Stimulated activated naive B cell treated with anti-CD40 and anti-IgM and Interleukin-4, amounts not matched to agents 10 μg/mL and 1 μg/mL and 100 μg/mL, for 72 hours (primary cell): Measurements from ENCODE around the gene ANO5.

ENCODE experiments used
- ATAC-seq, 2 donors: fragments of 150-1000 bp; cut with Tn5 transposase; replicated peaks; 2 replicates each; pipeline ENCODE4 v1.10.0; 2021; ENCODE audit warnings: moderate library complexity in 1 of 2
- DNase-seq: peaks from one replicate; pipeline ENCODE4 v3.0.0; 2021
- H3K27ac Mint-ChIP-seq: one replicate; pipeline ENCODE4 v1.8.0; 2022; ENCODE audit warnings: mild to moderate bottlenecking, mixed read lengths
- H3K27me3 Mint-ChIP-seq, 2 donors: one replicate each; pipeline ENCODE4 v1.8.0; 2022; ENCODE audit warnings: mixed read lengths in 2 of 2
- H3K36me3 Mint-ChIP-seq, 2 donors: one replicate each; pipeline ENCODE4 v1.8.0; 2022; ENCODE audit warnings: mixed read lengths in 2 of 2, mild to moderate bottlenecking in 1 of 2
- H3K4me1 Mint-ChIP-seq, 2 donors: one replicate each; pipeline ENCODE4 v1.8.0; 2022; ENCODE audit warnings: mixed read lengths in 2 of 2, mild to moderate bottlenecking in 1 of 2
- H3K4me3 Mint-ChIP-seq, 2 donors: one replicate each; pipeline ENCODE4 v1.8.0; 2022; ENCODE audit warnings: mild to moderate bottlenecking in 2 of 2, mixed read lengths in 2 of 2, moderate library complexity in 1 of 2
- H3K9me3 Mint-ChIP-seq, 2 donors: one replicate each; pipeline ENCODE4 v1.8.0; 2022; ENCODE audit warnings: mixed read lengths in 2 of 2, mild to moderate bottlenecking in 1 of 2

ANO5 gene

GRCh38 chr11:22190827-22191463 is 1.9 kb upstream of the ANO5 start:
- H3K27ac Mint-ChIP-seq = no peak overlapping the region
- H3K4me3 Mint-ChIP-seq = no peak overlapping the region
- H3K27me3 Mint-ChIP-seq = peaks cover 36 to 58% of the 10 kb centered on the region in 2 donors
- ATAC-seq (peak; percentile 73), DNase-seq (peak; percentile 0)
- peaks cover 0 to 9% of the 10 kb centered on the region in 2 donors for H3K9me3 Mint-ChIP-seq
- H3K4me1 Mint-ChIP-seq = peaks cover 15 to 32% of the 10 kb centered on the region in 2 donors
- peaks cover 0 to 2% of the 10 kb centered on the region in 2 donors for H3K36me3 Mint-ChIP-seq

- H3K4me3 Mint-ChIP-seq = peak overlapping the region; percentile 75 to 78
- peaks cover 0 to 2% of the 10 kb centered on the region in 2 donors for H3K36me3 Mint-ChIP-seq
- peaks cover 36 to 51% of the 10 kb centered on the region in 2 donors for H3K27me3 Mint-ChIP-seq
- peak overlapping the region; percentile 51 for H3K27ac Mint-ChIP-seq
- DNase-seq = no peak
- peaks cover 0 to 8% of the 10 kb centered on the region in 2 donors for H3K9me3 Mint-ChIP-seq
- peaks cover 15 to 32% of the 10 kb centered on the region in 2 donors for H3K4me1 Mint-ChIP-seq
- ATAC-seq = no peak
Observed at GRCh38 chr11:22192289-22192641, 620 bp upstream of the ANO5 start.

- peaks cover 36 to 43% of the 10 kb centered on the region in 2 donors for H3K27me3 Mint-ChIP-seq
- peak overlapping the region; percentile 75 to 78 for H3K4me3 Mint-ChIP-seq
- ATAC-seq = peak; percentile 21 to 24
Observed at GRCh38 chr11:22193348-22194051, 615 bp downstream of the ANO5 start.

GRCh38 chr11:22194306-22194705 is 1.4 kb downstream of the ANO5 start:
- Mint-ChIP-seq H3K9me3 (peaks cover 0 to 3% of the 10 kb centered on the region in 2 donors), H3K36me3 (peaks cover 0 to 2% of the 10 kb centered on the region in 2 donors), H3K27me3 (peaks cover 36 to 38% of the 10 kb centered on the region in 2 donors), H3K27ac (no peak overlapping the region), H3K4me3 (no peak overlapping the region), H3K4me1 (peaks cover 15 to 32% of the 10 kb centered on the region in 2 donors)
- DNase-seq = no peak
- ATAC-seq = no peak

More at GRCh38 chr11:22193348-22194051, 615 bp downstream of the ANO5 start:
- Mint-ChIP-seq H3K36me3 (peaks cover 0 to 2% of the 10 kb centered on the region in 2 donors), H3K9me3 (peaks cover 0 to 3% of the 10 kb centered on the region in 2 donors), H3K4me1 (peaks cover 15 to 32% of the 10 kb centered on the region in 2 donors), H3K27ac (no peak overlapping the region)
- DNase-seq = no peak

GRCh38 chr11:22194907-22195306 is 2.0 kb downstream of the ANO5 start:
- Mint-ChIP-seq H3K27me3 (peaks cover 36 to 38% of the 10 kb centered on the region in 2 donors), H3K36me3 (peaks cover 0 to 2% of the 10 kb centered on the region in 2 donors), H3K4me3 (no peak overlapping the region), H3K9me3 (peaks cover 0 to 3% of the 10 kb centered on the region in 2 donors), H3K4me1 (peaks cover 15 to 32% of the 10 kb centered on the region in 2 donors), H3K27ac (no peak overlapping the region)
- no peak for DNase-seq
- ATAC-seq = no peak

GRCh38 chr11:22197139-22198005 is 4.5 kb downstream of the ANO5 start:
- Mint-ChIP-seq H3K9me3 (no peaks in the 10 kb centered on the region), H3K27ac (no peak overlapping the region), H3K4me3 (no peak overlapping the region), H3K4me1 (peaks cover 12 to 16% of the 10 kb centered on the region in 2 donors), H3K36me3 (no peaks in the 10 kb centered on the region), H3K27me3 (peaks cover 23 to 24% of the 10 kb centered on the region in 2 donors)
- no peak for DNase-seq
- no peak for ATAC-seq

GRCh38 chr11:22199243-22199642 is 6.4 kb downstream of the ANO5 start:
- no peak overlapping the region for H3K4me3 Mint-ChIP-seq
- DNase-seq = no peak
- H3K9me3 Mint-ChIP-seq = no peaks in the 10 kb centered on the region
- H3K27ac Mint-ChIP-seq = no peak overlapping the region
- H3K36me3 Mint-ChIP-seq = no peaks in the 10 kb centered on the region
- ATAC-seq = no peak
- H3K27me3 Mint-ChIP-seq = peaks cover 6 to 7% of the 10 kb centered on the region in 2 donors
- no peaks in the 10 kb centered on the region for H3K4me1 Mint-ChIP-seq

- ATAC-seq (no peak), DNase-seq (no peak)
- no peak overlapping the region for H3K27ac Mint-ChIP-seq
- H3K36me3 Mint-ChIP-seq = no peaks in the 10 kb centered on the region
- no peaks in the 10 kb centered on the region for H3K4me1 Mint-ChIP-seq
- H3K9me3 Mint-ChIP-seq = no peaks in the 10 kb centered on the region
- no peaks in the 10 kb centered on the region for H3K27me3 Mint-ChIP-seq
- H3K4me3 Mint-ChIP-seq = no peak overlapping the region
Observed at GRCh38 chr11:22203281-22203680, 10.4 kb downstream of the ANO5 start.

- no peak overlapping the region for H3K27ac Mint-ChIP-seq
- no peaks in the 10 kb centered on the region for H3K27me3 Mint-ChIP-seq
- no peaks in the 10 kb centered on the region for H3K4me1 Mint-ChIP-seq
- H3K36me3 Mint-ChIP-seq = no peaks in the 10 kb centered on the region
- ATAC-seq (no peak), DNase-seq (no peak)
- no peaks in the 10 kb centered on the region for H3K9me3 Mint-ChIP-seq
- no peak overlapping the region for H3K4me3 Mint-ChIP-seq
Observed at GRCh38 chr11:22207162-22207561, 14.3 kb downstream of the ANO5 start.

GRCh38 chr11:22208151-22208858 is 15.4 kb downstream of the ANO5 start:
- Mint-ChIP-seq H3K27ac (no peak overlapping the region), H3K9me3 (no peaks in the 10 kb centered on the region), H3K4me1 (no peaks in the 10 kb centered on the region), H3K36me3 (no peaks in the 10 kb centered on the region), H3K27me3 (no peaks in the 10 kb centered on the region), H3K4me3 (no peak overlapping the region)
- no peak for DNase-seq
- ATAC-seq = no peak

- H3K27ac Mint-ChIP-seq = no peak overlapping the region
- no peaks in the 10 kb centered on the region for H3K36me3 Mint-ChIP-seq
- no peaks in the 10 kb centered on the region for H3K27me3 Mint-ChIP-seq
- no peak overlapping the region for H3K4me3 Mint-ChIP-seq
- H3K4me1 Mint-ChIP-seq = no peaks in the 10 kb centered on the region
- no peak for DNase-seq
- H3K9me3 Mint-ChIP-seq = no peaks in the 10 kb centered on the region
- ATAC-seq = no peak
Observed at GRCh38 chr11:22216940-22217339, 24.1 kb downstream of the ANO5 start.

- no peaks in the 10 kb centered on the region for H3K4me1 Mint-ChIP-seq
- H3K9me3 Mint-ChIP-seq = no peaks in the 10 kb centered on the region
- H3K27me3 Mint-ChIP-seq = no peaks in the 10 kb centered on the region
- no peak for DNase-seq
- no peak overlapping the region for H3K4me3 Mint-ChIP-seq
- H3K27ac Mint-ChIP-seq = no peak overlapping the region
- ATAC-seq = no peak
- no peaks in the 10 kb centered on the region for H3K36me3 Mint-ChIP-seq
Observed at GRCh38 chr11:22221143-22221542, 28.3 kb downstream of the ANO5 start.

- DNase-seq (no peak), ATAC-seq (no peak)
- Mint-ChIP-seq H3K36me3 (no peaks in the 10 kb centered on the region), H3K9me3 (no peaks in the 10 kb centered on the region), H3K4me3 (no peak overlapping the region), H3K4me1 (no peaks in the 10 kb centered on the region), H3K27me3 (no peaks in the 10 kb centered on the region), H3K27ac (no peak overlapping the region)
Observed at GRCh38 chr11:22225190-22225589, 32.3 kb downstream of the ANO5 start.

GRCh38 chr11:22234743-22235142 is 41.9 kb downstream of the ANO5 start:
- DNase-seq (no peak), ATAC-seq (no peak)
- Mint-ChIP-seq H3K4me1 (no peaks in the 10 kb centered on the region), H3K9me3 (no peaks in the 10 kb centered on the region), H3K36me3 (no peaks in the 10 kb centered on the region), H3K27ac (no peak overlapping the region), H3K4me3 (no peak overlapping the region), H3K27me3 (no peaks in the 10 kb centered on the region)
